Astrocyte (in vitro differentiated cells and primary cell): ENCODE data around the gene HOMEZ.

Experiments used
- CTCF ChIP-seq: IDR thresholded peaks from 2 replicates; pipeline ENCODE4 v1.5.1; 2011; ENCODE audit warnings: low read depth, mild to moderate bottlenecking, inconsistent platforms, low read length, moderate library complexity; ENCODE audit not compliant: insufficient read depth
- EZH2 ChIP-seq: IDR thresholded peaks from 2 replicates; pipeline ENCODE4 v1.6.1; 2012; ENCODE audit warnings: mild to moderate bottlenecking, low read length, inconsistent platforms; ENCODE audit not compliant: insufficient read depth

- TF ChIP-seq CTCF, result no peak
- no peak for TF ChIP-seq EZH2
These were observed 16.0 kb upstream of the HOMEZ start for GRCh38 chr14:23301969-23302289.
